Astrocyte (in vitro differentiated cells and primary cell): ENCODE measurements around the gene SSBP3.

ENCODE experiments used
- CTCF ChIP-seq: IDR thresholded peaks from 2 replicates; pipeline ENCODE4 v1.5.1; 2011; ENCODE audit warnings: low read depth, mild to moderate bottlenecking, inconsistent platforms, low read length, moderate library complexity; ENCODE audit not compliant: insufficient read depth
- EZH2 ChIP-seq: IDR thresholded peaks from 2 replicates; pipeline ENCODE4 v1.6.1; 2012; ENCODE audit warnings: mild to moderate bottlenecking, low read length, inconsistent platforms; ENCODE audit not compliant: insufficient read depth

- TF ChIP-seq CTCF: no peak
- TF ChIP-seq EZH2: no peak
Measured at GRCh38 chr1:54301497-54301896, 104.7 kb downstream of the SSBP3 start.
